Upper lobe of right lung (tissue), 1 donor: ENCODE measurements around the gene OCSTAMP. TPM values are rescaled to one million over a fixed set of nuclear protein-coding genes. Genes with fewer than 3 reads are reported as not detected.

Experiments used
- ATAC-seq: fragments of 200-7000 bp; cut with Tn5 transposase; one replicate; pipeline ENCODE4 v1.9.1; 2020; ENCODE audit warnings: mild to moderate bottlenecking, moderate library complexity
- DNase-seq: peaks from one replicate; pipeline ENCODE4 v3.0.0-alpha.2; 2020
- H3K27ac ChIP-seq: fragments of 200-600 bp; one replicate; pipeline ENCODE4 v1.8.0; 2022
- H3K27me3 ChIP-seq: fragments of 200-600 bp; one replicate; pipeline ENCODE4 v1.8.0; 2022; ENCODE audit warnings: mild to moderate bottlenecking
- H3K36me3 ChIP-seq: fragments of 200-600 bp; one replicate; pipeline ENCODE4 v1.8.0; 2022
- H3K4me1 ChIP-seq: fragments of 200-600 bp; one replicate; pipeline ENCODE4 v1.8.0; 2022
- H3K4me3 ChIP-seq: fragments of 200-600 bp; one replicate; pipeline ENCODE4 v1.8.0; 2022; ENCODE audit warnings: mild to moderate bottlenecking
- H3K9me3 ChIP-seq: fragments of 200-600 bp; one replicate; pipeline ENCODE4 v1.8.0; 2022
- intact Hi-C: fragments of 100-400 bp; cut with DNase I; formaldehyde crosslinking; loops from one replicate; pipeline ENCODE4 v1.11.0; 2022
- total RNA-seq: library from RNA; stranded (reverse); fragmentation: NEBNext Ultra II Directional; extraction: Animal tissue kit (Norgen Biotek cat#: 25700); gene quantifications from one replicate; pipeline ENCODE4 v1.2.1, GENCODE V29; 2021
- TF ChIP-seq, protein P1 (sequence below): fragments of 200-600 bp; IDR thresholded peaks from one replicate; pipeline ENCODE4 v1.8.0; 2022; ENCODE audit warnings: antibody characterized with exemption
- donor health status: DM: no; HTN: yes; CAD: no; lungs with severe emphysema.

The OCSTAMP gene
- total RNA-seq, 1 donor from 2014 or later, result 0.43 TPM

DNA sequence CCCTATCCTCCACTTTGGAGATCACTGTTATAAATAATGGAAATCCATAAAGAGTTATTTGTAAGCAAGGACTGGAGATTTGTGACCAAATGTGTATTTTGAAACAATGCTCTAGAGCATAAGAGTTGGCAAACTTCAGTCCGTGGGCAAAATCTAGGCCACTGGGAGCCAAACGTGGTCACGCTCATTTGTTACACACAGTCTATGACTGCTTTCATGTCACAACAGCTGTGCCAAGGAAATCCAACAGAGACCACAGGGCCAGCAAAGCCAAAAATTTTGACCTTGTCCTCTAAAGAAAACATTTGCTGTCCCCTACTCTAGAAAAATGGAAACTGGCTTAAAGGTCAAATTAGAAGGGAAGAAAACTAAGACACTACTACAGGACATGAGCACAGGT, 44.9 kb downstream of the OCSTAMP start:
- no peaks in the 10 kb centered on the region for H3K36me3 ChIP-seq
- no peaks in the 10 kb centered on the region for H3K27me3 ChIP-seq
- peaks cover 13% of the 10 kb centered on the region for H3K9me3 ChIP-seq
- TF ChIP-seq, protein P1, sequence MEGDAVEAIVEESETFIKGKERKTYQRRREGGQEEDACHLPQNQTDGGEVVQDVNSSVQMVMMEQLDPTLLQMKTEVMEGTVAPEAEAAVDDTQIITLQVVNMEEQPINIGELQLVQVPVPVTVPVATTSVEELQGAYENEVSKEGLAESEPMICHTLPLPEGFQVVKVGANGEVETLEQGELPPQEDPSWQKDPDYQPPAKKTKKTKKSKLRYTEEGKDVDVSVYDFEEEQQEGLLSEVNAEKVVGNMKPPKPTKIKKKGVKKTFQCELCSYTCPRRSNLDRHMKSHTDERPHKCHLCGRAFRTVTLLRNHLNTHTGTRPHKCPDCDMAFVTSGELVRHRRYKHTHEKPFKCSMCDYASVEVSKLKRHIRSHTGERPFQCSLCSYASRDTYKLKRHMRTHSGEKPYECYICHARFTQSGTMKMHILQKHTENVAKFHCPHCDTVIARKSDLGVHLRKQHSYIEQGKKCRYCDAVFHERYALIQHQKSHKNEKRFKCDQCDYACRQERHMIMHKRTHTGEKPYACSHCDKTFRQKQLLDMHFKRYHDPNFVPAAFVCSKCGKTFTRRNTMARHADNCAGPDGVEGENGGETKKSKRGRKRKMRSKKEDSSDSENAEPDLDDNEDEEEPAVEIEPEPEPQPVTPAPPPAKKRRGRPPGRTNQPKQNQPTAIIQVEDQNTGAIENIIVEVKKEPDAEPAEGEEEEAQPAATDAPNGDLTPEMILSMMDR, result no peak
- H3K4me3 ChIP-seq, result no peak overlapping the region
- DNase-seq (no peak), ATAC-seq (no peak)
- H3K27ac ChIP-seq, result no peak overlapping the region
- no peaks in the 10 kb centered on the region for H3K4me1 ChIP-seq
- intact Hi-C loops, result no loop called here

DNA sequence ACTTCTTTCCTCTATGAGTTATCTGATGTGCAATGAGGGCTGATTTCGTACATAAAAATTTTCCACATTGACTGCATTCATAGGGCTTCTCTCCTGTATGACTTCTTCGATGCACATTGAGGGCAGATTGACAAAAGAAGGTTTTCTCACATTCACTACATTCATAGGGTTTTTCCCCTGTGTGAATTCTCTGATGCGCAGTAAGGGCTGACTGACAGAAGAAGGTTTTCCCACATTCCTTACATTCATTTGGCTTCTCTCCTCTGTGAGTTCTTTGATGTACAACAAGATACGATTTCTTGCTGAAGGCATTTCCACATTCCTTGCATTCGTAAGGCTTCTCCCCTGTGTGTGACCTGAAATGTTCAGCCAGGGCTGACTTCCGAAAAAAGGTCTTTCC, 48.5 kb downstream of the OCSTAMP start:
- no peak for DNase-seq
- TF ChIP-seq, protein P1, result no peak

DNA sequence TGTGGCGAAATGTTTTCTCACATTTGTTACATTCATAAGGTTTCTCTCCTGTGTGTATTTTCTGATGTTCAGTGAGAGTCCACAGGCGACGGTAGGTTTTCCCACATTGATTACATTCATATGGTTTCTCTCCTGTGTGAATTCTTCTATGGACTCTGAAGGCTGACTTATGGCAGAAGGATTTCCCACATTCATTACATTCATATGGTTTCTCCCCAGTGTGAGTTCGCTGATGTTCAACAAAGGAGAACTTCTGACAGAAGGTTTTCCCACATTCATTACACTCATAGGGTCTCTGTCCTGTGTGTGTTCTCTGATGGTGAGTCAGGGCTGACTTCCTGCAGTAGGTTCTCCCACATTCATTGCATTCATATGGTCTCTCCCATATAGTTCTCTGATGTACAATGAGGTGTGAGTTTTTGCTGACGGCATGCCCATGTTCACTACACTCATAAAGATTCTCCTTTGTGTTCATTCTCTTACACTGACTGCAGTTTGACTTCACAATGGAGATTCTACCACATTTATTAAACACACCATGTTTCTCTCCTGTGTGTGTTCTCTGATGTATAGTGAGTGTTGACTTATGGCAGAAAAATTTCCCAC, 49.0 kb downstream of the OCSTAMP start:
- no peaks in the 10 kb centered on the region for H3K4me1 ChIP-seq
- TF ChIP-seq, protein P1, result no peak
- no peaks in the 10 kb centered on the region for H3K27me3 ChIP-seq
- no peak overlapping the region for H3K4me3 ChIP-seq
- peaks cover 16% of the 10 kb centered on the region for H3K9me3 ChIP-seq
- ATAC-seq, result no peak
- H3K36me3 ChIP-seq, result no peaks in the 10 kb centered on the region
- no peak for DNase-seq
- intact Hi-C loops, result no loop called here
- H3K27ac ChIP-seq, result no peak overlapping the region

More for the DNA sequence above, 48.5 kb downstream of the OCSTAMP start:
- H3K4me3 ChIP-seq, result no peak overlapping the region
- no peak overlapping the region for H3K27ac ChIP-seq
- no peaks in the 10 kb centered on the region for H3K4me1 ChIP-seq
- no peaks in the 10 kb centered on the region for H3K36me3 ChIP-seq
- H3K9me3 ChIP-seq, result peaks cover 16% of the 10 kb centered on the region
- no peaks in the 10 kb centered on the region for H3K27me3 ChIP-seq
- ATAC-seq, result no peak
- intact Hi-C loops, result no loop called here

DNA sequence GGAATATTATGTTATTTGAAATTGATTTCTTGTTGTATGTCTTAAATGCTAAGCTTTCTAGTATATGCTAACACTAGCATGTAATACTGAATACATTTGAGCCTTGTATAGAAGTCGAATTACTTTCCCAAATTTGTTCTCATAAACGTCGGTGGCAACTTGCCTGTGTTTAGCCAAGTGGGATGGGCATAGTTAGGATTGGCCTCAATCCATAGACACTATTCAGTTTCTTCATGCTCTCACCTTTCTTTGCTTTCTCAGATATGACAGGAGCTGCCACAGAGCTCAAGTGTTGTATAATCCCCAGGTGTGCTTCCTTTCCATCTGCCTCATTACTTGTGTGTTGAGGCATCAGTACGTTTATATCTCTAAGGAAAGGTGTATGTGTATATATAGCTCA, 56.4 kb downstream of the OCSTAMP start:
- TF ChIP-seq, protein P1, result no peak
- Histone ChIP-seq H3K27me3 (peaks cover 6% of the 10 kb centered on the region), H3K4me1 (no peaks in the 10 kb centered on the region), H3K36me3 (no peaks in the 10 kb centered on the region), H3K27ac (no peak overlapping the region), H3K4me3 (no peak overlapping the region), H3K9me3 (no peaks in the 10 kb centered on the region)
- ATAC-seq (no peak), DNase-seq (no peak)
- intact Hi-C loops, result no loop called here

DNA sequence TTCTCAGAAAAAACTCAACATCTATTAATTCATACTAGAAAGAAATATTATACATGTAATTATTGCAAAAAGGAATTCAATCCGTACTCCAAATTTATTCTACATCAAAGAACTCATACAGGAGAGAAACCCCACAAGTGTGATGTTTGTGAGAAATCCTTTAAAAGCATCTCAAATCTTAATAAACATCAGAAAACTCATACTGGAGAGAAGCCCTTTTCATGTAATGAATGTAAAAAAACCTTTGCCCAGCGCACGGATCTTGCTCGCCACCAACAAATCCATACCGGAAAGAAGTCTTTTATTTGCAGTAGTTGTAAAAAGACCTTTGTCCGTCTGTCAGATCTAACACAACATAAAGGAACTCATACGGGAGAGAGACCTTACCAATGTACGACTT, 59.1 kb downstream of the OCSTAMP start:
- Histone ChIP-seq H3K4me1 (no peaks in the 10 kb centered on the region), H3K27me3 (peaks cover 10% of the 10 kb centered on the region), H3K9me3 (no peaks in the 10 kb centered on the region), H3K4me3 (no peak overlapping the region), H3K27ac (no peak overlapping the region), H3K36me3 (no peaks in the 10 kb centered on the region)
- TF ChIP-seq, protein P1, result no peak
- ATAC-seq, result no peak
- intact Hi-C loops, result no loop called here
- DNase-seq, result no peak

Other genes with a start within 250 kb of the OCSTAMP start
- gene CDH22, start 242.2 kb downstream of the OCSTAMP start, total RNA-seq, result 0.46 TPM
- 57.0 TPM for gene ELMO2, start 144.0 kb downstream of the OCSTAMP start, total RNA-seq
- gene ZNF334, start 37.1 kb downstream of the OCSTAMP start, total RNA-seq, result 3.0 TPM
- 1.6 TPM for gene SLC13A3, start 100.8 kb upstream of the OCSTAMP start, total RNA-seq
- gene TP53RK, start 138.8 kb upstream of the OCSTAMP start, total RNA-seq, result 13.3 TPM
- gene SLC2A10, start 159.0 kb upstream of the OCSTAMP start, total RNA-seq, result 17.7 TPM